Neural progenitor cell (in vitro differentiated cells): ENCODE data around the gene HIKESHI. TPM values are rescaled to one million over a fixed set of nuclear protein-coding genes. Genes with fewer than 3 reads are reported as not detected.

Experiments
- DNase-seq: peaks from one replicate; pipeline ENCODE4 v3.0.0-alpha.2; 2016; ENCODE audit warnings: low spot score
- H2AFZ ChIP-seq: fragments of 200-600 bp; sonication (generic); replicated peaks from 2 replicates; pipeline ENCODE4 v1.6.1; 2016; ENCODE audit warnings: antibody characterized with exemption
- H3F3A ChIP-seq: fragments of 200-600 bp; sonication (generic); 2 replicates; pipeline ENCODE4 v1.6.1; 2016; ENCODE audit warnings: antibody characterized with exemption, low read depth
- H3K27ac ChIP-seq: fragments of 200-600 bp; sonication (generic); 2 replicates; pipeline ENCODE4 v1.5.1; 2016; ENCODE audit warnings: mild to moderate bottlenecking
- H3K27me3 ChIP-seq: fragments of 200-600 bp; sonication (generic); 2 replicates; pipeline ENCODE4 v1.6.1; 2016; ENCODE audit warnings: mild to moderate bottlenecking, moderate library complexity
- H3K36me3 ChIP-seq: fragments of 200-600 bp; sonication (generic); 2 replicates; pipeline ENCODE4 v1.5.1; 2016
- H3K4me1 ChIP-seq: fragments of 200-600 bp; sonication (generic); 2 replicates; pipeline ENCODE4 v1.6.1; 2016; ENCODE audit warnings: mixed run types
- H3K4me2 ChIP-seq: fragments of 200-600 bp; sonication (generic); 2 replicates; pipeline ENCODE4 v1.6.1; 2016
- H3K4me3 ChIP-seq: fragments of 200-600 bp; sonication (generic); 2 replicates; pipeline ENCODE4 v1.5.1; 2016
- H3K79me2 ChIP-seq: fragments of 200-600 bp; sonication (generic); 2 replicates; pipeline ENCODE4 v1.6.1; 2016; ENCODE audit warnings: low read depth
- H3K9ac ChIP-seq: fragments of 200-600 bp; sonication (generic); 2 replicates; pipeline ENCODE4 v1.6.1; 2016
- H3K9me3 ChIP-seq: fragments of 200-600 bp; sonication (generic); 2 replicates; pipeline ENCODE4 v1.5.1; 2016; ENCODE audit warnings: low read depth
- H4K20me1 ChIP-seq: fragments of 200-600 bp; sonication (generic); 2 replicates; pipeline ENCODE4 v1.6.1; 2016; ENCODE audit warnings: low read depth
- H3K27ac Mint-ChIP-seq: 3 replicates; pipeline ENCODE4 v1.8.0; 2021; ENCODE audit warnings: mixed read lengths
- H3K27me3 Mint-ChIP-seq: 2 replicates; pipeline ENCODE4 v1.8.0; 2022; ENCODE audit warnings: low read depth, mild to moderate bottlenecking, inconsistent platforms, moderate library complexity, mixed read lengths; ENCODE audit not compliant: insufficient read depth
- H3K36me3 Mint-ChIP-seq: 3 replicates; pipeline ENCODE4 v1.8.0; 2021; ENCODE audit warnings: mixed read lengths
- H3K4me1 Mint-ChIP-seq: 3 replicates; pipeline ENCODE4 v1.8.0; 2021; ENCODE audit warnings: mixed read lengths
- H3K4me3 Mint-ChIP-seq: 3 replicates; pipeline ENCODE4 v1.8.0; 2021; ENCODE audit warnings: mild to moderate bottlenecking, moderate library complexity, mixed read lengths
- H3K9me3 Mint-ChIP-seq: 3 replicates; pipeline ENCODE4 v1.8.0; 2020; ENCODE audit warnings: mixed read lengths
- EZH2 ChIP-seq: fragments of 200-600 bp; sonication (generic); IDR thresholded peaks from 2 replicates; pipeline ENCODE4 v1.6.1; 2017; ENCODE audit warnings: antibody characterized with exemption, mild to moderate bottlenecking, moderate library complexity
- EZH2phosphoT487 ChIP-seq: fragments of 200-600 bp; sonication (generic); IDR thresholded peaks from 2 replicates; pipeline ENCODE4 v1.6.1; 2017; ENCODE audit warnings: antibody characterized with exemption
- total RNA-seq: library from RNA; depleted of rRNA; stranded (reverse); fragments of >200 nt; gene quantifications from 2 replicates; pipeline ENCODE4 v1.2.3, GENCODE V29; 2015; ENCODE audit warnings: low replicate concordance
- TF ChIP-seq, protein P1 (sequence below): fragments of 200-600 bp; sonication (generic); IDR thresholded peaks from 2 replicates; pipeline ENCODE4 v1.5.1; 2017; ENCODE audit warnings: antibody characterized with exemption, mild to moderate bottlenecking

HIKESHI gene
- total RNA-seq, 1 donor from 2014 or later, result 87.2 TPM

GRCh38 chr11:86383041-86383955 is 81.3 kb downstream of the HIKESHI start:
- H3K27ac Mint-ChIP-seq, result no peak overlapping the region

DNA sequence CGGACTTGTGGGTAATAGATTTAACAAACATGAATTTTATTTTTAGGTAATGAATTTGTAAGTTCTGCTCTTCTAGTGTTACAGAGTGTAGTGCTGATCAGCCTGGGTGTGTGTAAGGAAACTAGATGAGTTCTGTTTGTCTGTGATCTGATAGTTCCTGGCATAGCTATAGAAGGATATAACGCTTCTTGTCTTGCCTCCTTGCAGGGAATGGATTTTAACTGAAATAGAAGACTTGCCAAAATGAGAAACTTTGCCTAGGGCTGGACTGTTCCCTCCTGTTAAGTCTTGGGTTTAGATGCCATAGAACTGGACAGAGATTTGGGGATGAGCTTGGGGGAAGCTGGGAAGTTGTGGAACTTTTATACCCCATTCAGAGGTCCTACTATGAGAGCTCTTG is 84.2 kb downstream of the HIKESHI start:
- DNase-seq, result no peak
- Mint-ChIP-seq H3K4me3 (no peak overlapping the region), H3K27me3 (no peaks in the 10 kb centered on the region), H3K27ac (no peak overlapping the region), H3K36me3 (no peaks in the 10 kb centered on the region), H3K9me3 (no peaks in the 10 kb centered on the region), H3K4me1 (peaks cover 12% of the 10 kb centered on the region)
- Histone ChIP-seq H3K79me2 (no peaks in the 10 kb centered on the region), H2AFZ (no peak overlapping the region), H3K9me3 (no peaks in the 10 kb centered on the region), H3K27ac (no peak overlapping the region), H4K20me1 (no peaks in the 10 kb centered on the region), H3K9ac (no peak overlapping the region), H3K4me2 (no peak overlapping the region), H3K4me3 (no peak overlapping the region), H3K4me1 (no peaks in the 10 kb centered on the region), H3K36me3 (no peaks in the 10 kb centered on the region), H3K27me3 (no peaks in the 10 kb centered on the region), H3F3A (no peaks in the 10 kb centered on the region)
- TF ChIP-seq, protein P1, sequence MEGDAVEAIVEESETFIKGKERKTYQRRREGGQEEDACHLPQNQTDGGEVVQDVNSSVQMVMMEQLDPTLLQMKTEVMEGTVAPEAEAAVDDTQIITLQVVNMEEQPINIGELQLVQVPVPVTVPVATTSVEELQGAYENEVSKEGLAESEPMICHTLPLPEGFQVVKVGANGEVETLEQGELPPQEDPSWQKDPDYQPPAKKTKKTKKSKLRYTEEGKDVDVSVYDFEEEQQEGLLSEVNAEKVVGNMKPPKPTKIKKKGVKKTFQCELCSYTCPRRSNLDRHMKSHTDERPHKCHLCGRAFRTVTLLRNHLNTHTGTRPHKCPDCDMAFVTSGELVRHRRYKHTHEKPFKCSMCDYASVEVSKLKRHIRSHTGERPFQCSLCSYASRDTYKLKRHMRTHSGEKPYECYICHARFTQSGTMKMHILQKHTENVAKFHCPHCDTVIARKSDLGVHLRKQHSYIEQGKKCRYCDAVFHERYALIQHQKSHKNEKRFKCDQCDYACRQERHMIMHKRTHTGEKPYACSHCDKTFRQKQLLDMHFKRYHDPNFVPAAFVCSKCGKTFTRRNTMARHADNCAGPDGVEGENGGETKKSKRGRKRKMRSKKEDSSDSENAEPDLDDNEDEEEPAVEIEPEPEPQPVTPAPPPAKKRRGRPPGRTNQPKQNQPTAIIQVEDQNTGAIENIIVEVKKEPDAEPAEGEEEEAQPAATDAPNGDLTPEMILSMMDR, result no peak
- TF ChIP-seq EZH2phosphoT487, result no peak
- no peak for TF ChIP-seq EZH2

More at GRCh38 chr11:86383041-86383955, 81.3 kb downstream of the HIKESHI start:
- Mint-ChIP-seq H3K9me3 (peaks cover 2% of the 10 kb centered on the region), H3K4me3 (no peak overlapping the region), H3K4me1 (peaks cover 11% of the 10 kb centered on the region), H3K36me3 (no peaks in the 10 kb centered on the region), H3K27me3 (peaks cover 2% of the 10 kb centered on the region)
- no peaks in the 10 kb centered on the region for H4K20me1 ChIP-seq
- no peaks in the 10 kb centered on the region for H3K9me3 ChIP-seq
- no peak overlapping the region for H3K4me3 ChIP-seq
- no peak for DNase-seq
- no peaks in the 10 kb centered on the region for H3K79me2 ChIP-seq
- no peak overlapping the region for H2AFZ ChIP-seq
- H3K4me1 ChIP-seq, result no peaks in the 10 kb centered on the region
- no peaks in the 10 kb centered on the region for H3F3A ChIP-seq
- H3K9ac ChIP-seq, result no peak overlapping the region
- H3K4me2 ChIP-seq, result no peak overlapping the region
- TF ChIP-seq EZH2, result no peak
- no peak for TF ChIP-seq EZH2phosphoT487
- TF ChIP-seq, protein P1, result no peak
- no peaks in the 10 kb centered on the region for H3K36me3 ChIP-seq
- H3K27ac ChIP-seq, result no peak overlapping the region
- no peaks in the 10 kb centered on the region for H3K27me3 ChIP-seq

DNA sequence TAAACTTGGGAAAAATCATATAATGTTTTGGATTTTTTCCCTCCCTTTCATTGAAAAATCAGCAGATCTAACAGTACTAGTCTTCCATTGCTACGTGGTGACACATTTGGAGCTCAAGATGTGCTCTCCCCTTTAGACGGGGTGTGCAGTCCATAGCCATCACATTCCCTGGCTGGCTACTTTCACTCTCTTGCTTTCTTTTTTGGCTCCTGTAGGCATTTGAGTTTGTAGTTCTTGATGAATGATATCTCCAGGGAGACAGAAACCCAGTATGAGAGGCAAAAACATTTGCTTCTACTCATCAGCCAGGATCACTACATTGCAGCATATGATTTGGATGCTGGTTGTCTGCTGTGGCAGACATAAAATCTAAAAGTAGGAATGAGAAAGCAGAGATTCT is 84.7 kb downstream of the HIKESHI start:
- DNase-seq, result no peak
- no peaks in the 10 kb centered on the region for H3K79me2 ChIP-seq
- no peaks in the 10 kb centered on the region for H4K20me1 ChIP-seq
- no peaks in the 10 kb centered on the region for H3K4me1 ChIP-seq
- H3K4me3 Mint-ChIP-seq, result no peak overlapping the region
- H3K9ac ChIP-seq, result no peak overlapping the region
- no peak overlapping the region for H3K27ac Mint-ChIP-seq
- H3K36me3 ChIP-seq, result no peaks in the 10 kb centered on the region
- H3K9me3 ChIP-seq, result no peaks in the 10 kb centered on the region
- no peak overlapping the region for H3K27ac ChIP-seq
- no peaks in the 10 kb centered on the region for H3K27me3 Mint-ChIP-seq
- no peaks in the 10 kb centered on the region for H3F3A ChIP-seq
- H3K27me3 ChIP-seq, result no peaks in the 10 kb centered on the region
- no peak overlapping the region for H3K4me2 ChIP-seq
- no peak overlapping the region for H2AFZ ChIP-seq
- TF ChIP-seq, protein P1, result no peak
- TF ChIP-seq EZH2, result no peak
- TF ChIP-seq EZH2phosphoT487, result no peak
- H3K9me3 Mint-ChIP-seq, result no peaks in the 10 kb centered on the region
- H3K36me3 Mint-ChIP-seq, result no peaks in the 10 kb centered on the region
- H3K4me1 Mint-ChIP-seq, result peaks cover 12% of the 10 kb centered on the region
- H3K4me3 ChIP-seq, result no peak overlapping the region
